ENCODE results near the gene HLA-DMB. TPM values are rescaled to one million over a fixed set of nuclear protein-coding genes. Genes with fewer than 3 reads are reported as not detected.

The HLA-DMB gene
- total RNA-seq, 1 experiment from 2014 or later, result 3.3 TPM

DNA sequence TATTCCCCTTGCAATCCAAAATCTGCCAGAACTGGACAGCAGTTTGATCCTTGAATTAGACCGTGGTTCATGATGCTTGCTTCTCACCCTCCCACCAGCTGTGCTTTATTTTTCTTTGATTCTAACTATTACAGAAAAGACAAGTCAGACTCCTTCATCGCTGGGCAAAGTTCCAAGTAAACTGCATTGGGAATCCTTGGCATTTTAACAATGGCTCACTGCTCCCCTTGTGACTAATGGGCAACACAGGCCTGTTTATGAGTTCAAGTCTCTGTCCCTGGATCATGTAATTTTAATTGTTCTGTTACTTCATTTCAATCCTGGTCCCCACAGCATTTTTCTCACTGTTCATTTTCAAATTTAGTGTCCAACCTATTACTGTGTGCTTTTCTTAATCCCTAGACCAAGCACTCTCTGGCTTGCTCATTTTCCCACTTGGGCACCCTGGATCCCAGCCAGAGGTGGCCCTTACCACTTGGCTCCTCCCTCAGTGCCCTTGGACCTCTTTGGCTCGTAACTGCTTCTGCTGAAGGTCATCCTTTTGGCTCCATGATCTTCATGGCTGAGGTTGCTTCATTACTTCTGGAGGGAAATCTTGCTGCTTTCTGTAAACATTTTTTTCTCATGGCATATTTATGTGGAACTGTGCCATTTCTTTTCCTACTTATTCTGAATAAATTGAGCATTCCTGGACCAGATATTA, 54.0 kb downstream of the HLA-DMB start:
- Histone ChIP-seq H3K4me1 (ENCODE audit: control insufficient read depth in 1 of 2, insufficient read depth in 2 of 2, low read length in 2 of 2) (peaks cover 0 to 7% of the 10 kb centered on the region in 2 experiments; a peak in 2 of 4 replicates), H3K4me2 (ENCODE audit: low read length) (peak overlapping the region; percentile 19; the same call in 1 of the 2 replicates), H3K27ac (ENCODE audit: low read depth, low read length) (no peak overlapping the region), H3K27me3 (ENCODE audit: insufficient read depth, low read length) (no peaks in the 10 kb centered on the region), H2AFZ (ENCODE audit: low read depth, low read length, poor library complexity, severe bottlenecking) (no peak overlapping the region), H4K20me1 (ENCODE audit: insufficient read depth) (no peaks in the 10 kb centered on the region), H3K79me2 (ENCODE audit: insufficient read depth, low read length) (no peaks in the 10 kb centered on the region), H3K4me3 (replicated peaks in 1 of 2; ENCODE audit: low read depth in 1 of 2, low read length in 2 of 2) (no peak overlapping the region), H3K9me3 (ENCODE audit: control insufficient read depth in 1 of 2, insufficient read depth in 1 of 2, low read depth in 1 of 2, low read length in 2 of 2) (no peaks in the 10 kb centered on the region), H3K9ac (ENCODE audit: low read length) (no peak overlapping the region), H3K9me2 (ENCODE audit: insufficient read depth) (no peaks in the 10 kb centered on the region), H3K36me3 (ENCODE audit: control insufficient read depth in 1 of 2, insufficient read depth in 2 of 2, low read length in 2 of 2) (no peaks in the 10 kb centered on the region)
- POLR2A ChIA-PET, result interaction anchor here (1.4 to 1.6 kb wide), 2 partner anchors 84 to 98 kb away, joined by 6 to 19 read pairs; no protein-coding TSS in a partner anchor
- RAD21 ChIA-PET (ENCODE audit: low non-redundant PET in 1 of 2, low total read pairs in 2 of 2, uncharacterized antibody in 2 of 2, unreplicated experiment in 2 of 2), result interaction anchor here (1.0 to 1.7 kb wide), 3 partner anchors 47 to 98 kb away, joined by 3 to 8 read pairs (median 4); no protein-coding TSS in a partner anchor
- DNase-seq (ENCODE audit: low read depth, low spot score) (no peak), ATAC-seq (no peak)
- TF ChIP-seq CEBPB (IDR thresholded peaks at IDR 0.05; ENCODE audit: low read depth) (no peak), TCF7L2 (IDR thresholded peaks at IDR 0.05; ENCODE audit: borderline replicate concordance, extremely low read depth, insufficient read depth, insufficient read length) (no peak), SP1 (IDR thresholded peaks at IDR 0.05; ENCODE audit: low read depth) (no peak), ZFX (IDR thresholded peaks at IDR 0.05) (no peak), ELF1 (IDR thresholded peaks at IDR 0.05; ENCODE audit: borderline replicate concordance, low read depth) (no peak), POLR2AphosphoS5 (IDR thresholded peaks at IDR 0.05; ENCODE audit: low read depth, low read length) (no peak), SIN3A (IDR thresholded peaks at IDR 0.05; ENCODE audit: low read depth) (no peak), RAD21 (IDR thresholded peaks at IDR 0.05; ENCODE audit: low read depth) (no peak)
- TF ChIP-seq, protein P1, sequence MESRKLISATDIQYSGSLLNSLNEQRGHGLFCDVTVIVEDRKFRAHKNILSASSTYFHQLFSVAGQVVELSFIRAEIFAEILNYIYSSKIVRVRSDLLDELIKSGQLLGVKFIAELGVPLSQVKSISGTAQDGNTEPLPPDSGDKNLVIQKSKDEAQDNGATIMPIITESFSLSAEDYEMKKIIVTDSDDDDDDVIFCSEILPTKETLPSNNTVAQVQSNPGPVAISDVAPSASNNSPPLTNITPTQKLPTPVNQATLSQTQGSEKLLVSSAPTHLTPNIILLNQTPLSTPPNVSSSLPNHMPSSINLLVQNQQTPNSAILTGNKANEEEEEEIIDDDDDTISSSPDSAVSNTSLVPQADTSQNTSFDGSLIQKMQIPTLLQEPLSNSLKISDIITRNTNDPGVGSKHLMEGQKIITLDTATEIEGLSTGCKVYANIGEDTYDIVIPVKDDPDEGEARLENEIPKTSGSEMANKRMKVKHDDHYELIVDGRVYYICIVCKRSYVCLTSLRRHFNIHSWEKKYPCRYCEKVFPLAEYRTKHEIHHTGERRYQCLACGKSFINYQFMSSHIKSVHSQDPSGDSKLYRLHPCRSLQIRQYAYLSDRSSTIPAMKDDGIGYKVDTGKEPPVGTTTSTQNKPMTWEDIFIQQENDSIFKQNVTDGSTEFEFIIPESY (IDR thresholded peaks at IDR 0.05; ENCODE audit: extremely low read depth, insufficient replicate concordance, low read length), result no peak
- TF ChIP-seq, protein P2, sequence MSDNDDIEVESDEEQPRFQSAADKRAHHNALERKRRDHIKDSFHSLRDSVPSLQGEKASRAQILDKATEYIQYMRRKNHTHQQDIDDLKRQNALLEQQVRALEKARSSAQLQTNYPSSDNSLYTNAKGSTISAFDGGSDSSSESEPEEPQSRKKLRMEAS (IDR thresholded peaks at IDR 0.05), result no peak
- BruUV-seq (replicated peaks), result no TSS peak
- CTCF ChIA-PET, result interaction anchor here (0.9 to 2.1 kb wide), 8 partner anchors 47 to 100 kb away, joined by 3 to 39 read pairs (median 4); partner anchors contain the start of genes HLA-DMA and TAP2
- intact Hi-C loops (cut with micrococcal nuclease), result loop anchor here (5.0 kb wide), 2 partner anchors 45 to 80 kb away; partner anchors contain the start of gene BRD2
